Measurements from ENCODE around the gene APOA5.

The APOA5 gene

DNA sequence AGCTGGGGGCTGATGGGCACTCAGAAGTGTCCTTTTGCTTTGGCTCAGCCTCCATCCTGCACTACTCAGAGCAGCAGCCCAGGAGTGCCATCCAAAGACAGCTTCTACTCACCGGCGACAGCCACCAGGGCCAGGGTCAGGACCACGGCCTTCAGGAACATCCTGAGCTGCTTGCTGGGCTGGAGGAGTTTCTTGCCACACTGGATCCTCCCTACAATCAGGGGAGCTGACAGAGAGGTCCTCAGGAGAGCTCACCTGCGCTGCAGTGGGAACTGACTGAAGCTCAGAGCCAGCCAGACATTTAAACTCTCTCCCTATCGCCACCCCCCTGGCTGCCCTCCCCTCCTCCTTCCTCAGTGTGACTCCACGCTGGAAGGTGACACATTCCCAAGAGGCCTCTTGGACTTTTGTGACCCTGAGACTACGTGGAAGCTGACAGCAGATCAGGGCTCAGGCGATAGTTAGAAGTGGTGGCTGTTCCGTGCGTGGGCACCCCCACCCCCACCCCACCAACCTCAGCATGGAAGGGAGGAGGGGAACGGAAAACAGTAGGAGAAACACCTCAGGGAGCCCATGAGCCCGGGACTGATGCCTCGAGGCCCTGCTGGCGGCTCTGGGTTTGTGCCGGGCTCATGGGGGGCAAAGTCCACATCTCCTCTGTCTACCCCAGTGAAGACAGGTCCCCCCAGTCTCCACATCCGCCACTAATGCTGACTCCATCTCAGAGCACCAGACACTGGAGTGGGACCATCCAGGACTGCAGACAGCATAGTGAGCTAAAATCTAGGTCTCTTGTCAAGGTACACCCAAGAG lies 31.6 kb upstream of the APOA5 start, which contains the start of gene APOA4:
Gene APOA4, minus strand, starts transcription at position 274 of the 813 bp plus-strand sequence. Its CDS starts 113 bp downstream, at position 161.
- Histone ChIP-seq H3K36me3 (ENCODE audit: control insufficient read depth, insufficient read depth, low read length) (no peaks in the 10 kb centered on the region), H3K4me1 (ENCODE audit: control insufficient read depth, insufficient read depth, low read length) (no peaks in the 10 kb centered on the region), H3K4me3 (ENCODE audit: low read length) (no peak within 1 kb of the TSS), H3K27me3 (ENCODE audit: control insufficient read depth, insufficient read depth, low read length) (no peaks in the 10 kb centered on the region), H3K9me3 (ENCODE audit: control insufficient read depth, low read length) (no peaks in the 10 kb centered on the region), H3K9ac (ENCODE audit: low read length) (no peak within 1 kb of the TSS)

DNA sequence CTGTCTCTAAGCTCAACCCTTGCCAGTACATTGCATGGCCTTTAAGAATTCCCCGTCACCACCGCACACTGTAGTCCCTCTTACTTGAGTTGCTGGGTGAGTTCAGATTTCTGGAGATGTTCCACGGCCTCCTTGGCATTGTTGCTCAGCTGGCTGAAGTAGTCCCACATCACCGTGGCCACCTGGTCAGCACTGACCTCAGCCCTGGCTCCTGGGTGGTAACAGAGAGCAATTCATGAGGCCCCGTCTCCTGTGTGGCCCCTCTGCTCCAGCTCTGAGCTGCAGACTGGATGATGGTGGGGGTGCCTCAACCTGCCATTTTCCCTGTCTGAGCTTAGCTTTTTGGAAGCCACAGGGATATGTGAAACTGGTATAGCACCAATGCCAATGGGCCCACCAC lies 30.9 kb upstream of the APOA5 start:
- Histone ChIP-seq H3K4me1 (ENCODE audit: control insufficient read depth, insufficient read depth, low read length) (no peaks in the 10 kb centered on the region), H3K36me3 (ENCODE audit: control insufficient read depth, insufficient read depth, low read length) (no peaks in the 10 kb centered on the region), H3K9ac (ENCODE audit: low read length) (no peak overlapping the region), H3K9me3 (ENCODE audit: control insufficient read depth, low read length) (no peaks in the 10 kb centered on the region), H3K4me3 (ENCODE audit: low read length) (no peak overlapping the region), H3K27me3 (ENCODE audit: control insufficient read depth, insufficient read depth, low read length) (no peaks in the 10 kb centered on the region)

GRCh38 chr11:116821050-116821918 lies 29.6 kb upstream of the APOA5 start:
- no peaks in the 10 kb centered on the region for H3K36me3 ChIP-seq (ENCODE audit: control insufficient read depth, insufficient read depth, low read length)
- no peaks in the 10 kb centered on the region for H3K4me1 ChIP-seq (ENCODE audit: control insufficient read depth, insufficient read depth, low read length)
- H3K9ac ChIP-seq (ENCODE audit: low read length) = no peak overlapping the region
- no peaks in the 10 kb centered on the region for H3K9me3 ChIP-seq (ENCODE audit: control insufficient read depth, low read length)
- H3K4me3 ChIP-seq (ENCODE audit: low read length) = no peak overlapping the region
- H3K27me3 ChIP-seq (ENCODE audit: control insufficient read depth, insufficient read depth, low read length) = no peaks in the 10 kb centered on the region

DNA sequence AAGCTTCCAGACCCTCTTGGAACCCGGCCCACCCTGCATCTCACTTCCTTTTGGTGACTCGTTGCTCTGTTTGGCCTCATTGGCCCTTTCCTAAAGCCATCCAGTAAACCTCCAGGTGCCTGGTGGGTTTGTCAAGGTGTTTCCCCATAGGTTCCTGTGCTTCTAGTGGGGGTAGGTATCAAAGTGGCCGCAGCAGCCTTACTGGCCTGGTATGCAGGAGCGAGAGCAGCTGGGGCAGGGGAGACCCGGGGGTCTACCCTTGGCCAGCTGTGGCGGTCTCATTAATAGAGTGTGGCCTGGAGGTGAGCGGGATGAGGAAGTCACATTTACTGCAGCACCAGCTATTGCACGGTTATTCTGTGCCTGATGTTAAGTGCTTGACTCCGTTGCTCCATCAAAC lies 27.4 kb upstream of the APOA5 start:
- peaks cover 3% of the 10 kb centered on the region for H3K4me1 ChIP-seq (ENCODE audit: control insufficient read depth, insufficient read depth, low read length)
- H3K4me3 ChIP-seq (ENCODE audit: low read length) = no peak overlapping the region
- H3K9me3 ChIP-seq (ENCODE audit: control insufficient read depth, low read length) = no peaks in the 10 kb centered on the region
- no peaks in the 10 kb centered on the region for H3K27me3 ChIP-seq (ENCODE audit: control insufficient read depth, insufficient read depth, low read length)
- H3K36me3 ChIP-seq (ENCODE audit: control insufficient read depth, insufficient read depth, low read length) = no peaks in the 10 kb centered on the region
- H3K9ac ChIP-seq (ENCODE audit: low read length) = no peak overlapping the region

- Histone ChIP-seq H3K36me3 (ENCODE audit: control insufficient read depth, insufficient read depth, low read length) (no peaks in the 10 kb centered on the region), H3K4me3 (ENCODE audit: low read length) (no peak overlapping the region), H3K27me3 (ENCODE audit: control insufficient read depth, insufficient read depth, low read length) (no peaks in the 10 kb centered on the region), H3K9me3 (ENCODE audit: control insufficient read depth, low read length) (no peaks in the 10 kb centered on the region), H3K9ac (ENCODE audit: low read length) (no peak overlapping the region), H3K4me1 (ENCODE audit: control insufficient read depth, insufficient read depth, low read length) (peaks cover 18% of the 10 kb centered on the region)
Observed at GRCh38 chr11:116814502-116814901, 22.8 kb upstream of the APOA5 start.

GRCh38 chr11:116813781-116814471 lies 22.2 kb upstream of the APOA5 start:
- no peaks in the 10 kb centered on the region for H3K9me3 ChIP-seq (ENCODE audit: control insufficient read depth, low read length)
- H3K9ac ChIP-seq (ENCODE audit: low read length) = no peak overlapping the region
- peaks cover 21% of the 10 kb centered on the region for H3K4me1 ChIP-seq (ENCODE audit: control insufficient read depth, insufficient read depth, low read length)
- no peaks in the 10 kb centered on the region for H3K27me3 ChIP-seq (ENCODE audit: control insufficient read depth, insufficient read depth, low read length)
- no peaks in the 10 kb centered on the region for H3K36me3 ChIP-seq (ENCODE audit: control insufficient read depth, insufficient read depth, low read length)
- no peak overlapping the region for H3K4me3 ChIP-seq (ENCODE audit: low read length)

GRCh38 chr11:116813170-116813569 lies 21.5 kb upstream of the APOA5 start:
- no peaks in the 10 kb centered on the region for H3K9me3 ChIP-seq (ENCODE audit: control insufficient read depth, low read length)
- H3K36me3 ChIP-seq (ENCODE audit: control insufficient read depth, insufficient read depth, low read length) = no peaks in the 10 kb centered on the region
- H3K4me1 ChIP-seq (ENCODE audit: control insufficient read depth, insufficient read depth, low read length) = peaks cover 27% of the 10 kb centered on the region
- no peak overlapping the region for H3K9ac ChIP-seq (ENCODE audit: low read length)
- H3K4me3 ChIP-seq (ENCODE audit: low read length) = no peak overlapping the region
- no peaks in the 10 kb centered on the region for H3K27me3 ChIP-seq (ENCODE audit: control insufficient read depth, insufficient read depth, low read length)

GRCh38 chr11:116812109-116812508 lies 20.4 kb upstream of the APOA5 start:
- H3K4me3 ChIP-seq (ENCODE audit: low read length) = no peak overlapping the region
- peaks cover 36% of the 10 kb centered on the region for H3K4me1 ChIP-seq (ENCODE audit: control insufficient read depth, insufficient read depth, low read length)
- H3K36me3 ChIP-seq (ENCODE audit: control insufficient read depth, insufficient read depth, low read length) = no peaks in the 10 kb centered on the region
- no peaks in the 10 kb centered on the region for H3K9me3 ChIP-seq (ENCODE audit: control insufficient read depth, low read length)
- no peaks in the 10 kb centered on the region for H3K27me3 ChIP-seq (ENCODE audit: control insufficient read depth, insufficient read depth, low read length)
- no peak overlapping the region for H3K9ac ChIP-seq (ENCODE audit: low read length)

DNA sequence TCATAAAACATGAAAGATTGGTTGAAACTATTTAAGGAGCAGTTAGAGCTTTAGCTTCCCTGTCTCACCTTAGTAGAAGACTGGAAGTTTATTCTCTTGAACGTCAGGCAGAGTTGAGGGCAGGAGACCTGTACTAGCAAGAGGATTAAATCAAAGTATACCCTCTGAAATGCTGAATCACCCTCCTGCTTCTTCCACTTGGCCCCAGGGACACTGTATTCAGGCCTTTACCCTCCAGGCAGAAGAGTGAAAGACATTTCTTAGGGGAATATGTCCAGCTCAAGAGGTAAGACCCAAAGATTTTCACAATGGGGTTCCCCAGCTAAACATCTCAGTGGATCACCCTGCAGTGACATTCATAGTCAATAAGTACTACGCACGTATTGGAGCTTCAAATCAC lies 19.5 kb upstream of the APOA5 start:
- H3K4me1 ChIP-seq (ENCODE audit: control insufficient read depth, insufficient read depth, low read length) = peaks cover 44% of the 10 kb centered on the region
- H3K4me3 ChIP-seq (ENCODE audit: low read length) = no peak overlapping the region
- H3K36me3 ChIP-seq (ENCODE audit: control insufficient read depth, insufficient read depth, low read length) = no peaks in the 10 kb centered on the region
- H3K9me3 ChIP-seq (ENCODE audit: control insufficient read depth, low read length) = no peaks in the 10 kb centered on the region
- no peak overlapping the region for H3K9ac ChIP-seq (ENCODE audit: low read length)
- no peaks in the 10 kb centered on the region for H3K27me3 ChIP-seq (ENCODE audit: control insufficient read depth, insufficient read depth, low read length)

DNA sequence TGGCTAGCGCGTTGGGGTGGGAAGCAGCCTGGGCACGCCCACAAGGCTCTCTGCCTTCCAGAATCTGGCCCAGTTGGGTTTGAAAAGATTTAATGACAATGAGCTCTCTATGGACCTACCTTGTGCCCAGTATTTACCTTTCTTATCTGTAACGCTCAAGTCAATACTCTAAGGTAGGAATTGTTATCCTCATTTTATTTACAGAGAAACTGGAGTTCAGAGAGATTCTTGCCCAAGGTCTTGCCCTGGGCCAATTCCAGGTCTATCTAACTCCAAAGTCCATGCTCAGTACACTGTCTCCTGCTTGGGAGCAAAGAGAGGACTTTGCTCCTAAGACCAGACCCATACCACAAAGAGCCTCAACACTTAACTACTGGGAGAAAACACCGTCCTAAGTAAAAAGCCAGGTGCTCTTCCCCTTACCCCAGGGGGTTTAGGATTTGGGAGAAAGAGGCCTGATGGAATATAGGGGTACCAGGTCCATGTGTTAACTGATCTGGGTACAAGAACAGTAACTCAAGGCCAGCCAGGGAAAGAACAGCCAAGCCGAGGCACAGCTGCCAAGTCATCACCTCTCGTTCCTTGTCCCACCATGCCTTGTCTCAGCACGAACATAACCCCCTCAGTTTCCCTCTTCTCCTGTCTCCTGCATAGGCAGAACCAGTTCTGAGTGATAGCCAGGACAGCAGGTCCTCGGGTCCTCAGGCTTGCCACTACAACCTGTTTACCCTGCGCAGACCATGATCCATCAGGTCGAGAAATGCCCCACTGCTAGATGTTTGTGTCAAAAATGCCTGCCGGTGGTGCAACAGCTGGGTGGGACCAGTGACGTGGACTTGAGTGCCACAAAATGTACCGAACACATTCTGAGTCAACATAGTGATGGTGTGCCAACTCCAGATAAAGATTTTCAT lies 16.8 kb upstream of the APOA5 start:
- peak overlapping the region; percentile 54 for H3K9ac ChIP-seq (ENCODE audit: low read length)

GRCh38 chr11:116807601-116808261 lies 16.1 kb upstream of the APOA5 start:
- Histone ChIP-seq H3K4me1 (ENCODE audit: control insufficient read depth, insufficient read depth, low read length) (peaks cover 36% of the 10 kb centered on the region), H3K36me3 (ENCODE audit: control insufficient read depth, insufficient read depth, low read length) (no peaks in the 10 kb centered on the region), H3K9me3 (ENCODE audit: control insufficient read depth, low read length) (no peaks in the 10 kb centered on the region), H3K4me3 (ENCODE audit: low read length) (no peak overlapping the region), H3K27me3 (ENCODE audit: control insufficient read depth, insufficient read depth, low read length) (no peaks in the 10 kb centered on the region), H3K9ac (ENCODE audit: low read length) (no peak overlapping the region)

More for the DNA sequence above, 16.8 kb upstream of the APOA5 start:
- H3K27me3 ChIP-seq (ENCODE audit: control insufficient read depth, insufficient read depth, low read length) = no peaks in the 10 kb centered on the region
- peaks cover 40% of the 10 kb centered on the region for H3K4me1 ChIP-seq (ENCODE audit: control insufficient read depth, insufficient read depth, low read length)
- H3K36me3 ChIP-seq (ENCODE audit: control insufficient read depth, insufficient read depth, low read length) = no peaks in the 10 kb centered on the region
- H3K4me3 ChIP-seq (ENCODE audit: low read length) = peak overlapping the region; percentile 29
- H3K9me3 ChIP-seq (ENCODE audit: control insufficient read depth, low read length) = no peaks in the 10 kb centered on the region
